ENCODE results near the gene ZFC3H1. TPM values are rescaled to one million over a fixed set of nuclear protein-coding genes. Genes with fewer than 3 reads are reported as not detected.
"Not testable (repeated sequence)": the region's sequence is repeated elsewhere in the genome, so short reads cannot be mapped to it uniquely, and the experiment has no call there.

The ZFC3H1 gene
- polyA plus RNA-seq, 6 donors from 2014 or later = 22.9 to 46.9 (median 38.3) TPM

DNA sequence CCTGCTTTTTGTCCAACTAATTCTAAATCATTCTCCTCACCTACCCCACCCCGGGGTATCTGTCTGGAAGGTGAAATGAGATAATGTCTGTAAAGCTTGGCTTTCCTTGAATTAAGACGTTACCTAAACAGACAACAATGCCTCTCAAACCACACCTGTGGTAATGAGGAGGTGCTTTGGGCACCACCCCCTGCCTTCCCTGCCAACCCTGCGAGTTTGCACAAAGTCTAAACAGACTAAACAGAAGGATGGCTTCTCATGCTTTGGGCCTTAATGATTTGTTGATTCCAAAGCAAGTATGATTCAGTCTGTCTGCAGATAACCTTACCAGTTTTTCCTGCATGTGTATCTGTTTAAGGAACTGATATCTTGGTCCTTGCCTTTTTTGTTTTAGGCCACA is 82.4 kb downstream of the ZFC3H1 start:
- peaks cover 0 to 10% (median 0%) of the 10 kb centered on the region in 3 donors for H3K27me3 Mint-ChIP-seq
- H3K4me3 Mint-ChIP-seq = no peak overlapping the region
- no peak overlapping the region for H3K27ac Mint-ChIP-seq
- no peaks in the 10 kb centered on the region for H3K4me1 Mint-ChIP-seq
- no peaks in the 10 kb centered on the region for H3K36me3 Mint-ChIP-seq
- H3K9me3 Mint-ChIP-seq = peaks cover 0 to 5% (median 0%) of the 10 kb centered on the region in 7 donors
- DNase-seq = no peak
- ATAC-seq (ENCODE audit: low read depth in 2 of 2) = no peak

DNA sequence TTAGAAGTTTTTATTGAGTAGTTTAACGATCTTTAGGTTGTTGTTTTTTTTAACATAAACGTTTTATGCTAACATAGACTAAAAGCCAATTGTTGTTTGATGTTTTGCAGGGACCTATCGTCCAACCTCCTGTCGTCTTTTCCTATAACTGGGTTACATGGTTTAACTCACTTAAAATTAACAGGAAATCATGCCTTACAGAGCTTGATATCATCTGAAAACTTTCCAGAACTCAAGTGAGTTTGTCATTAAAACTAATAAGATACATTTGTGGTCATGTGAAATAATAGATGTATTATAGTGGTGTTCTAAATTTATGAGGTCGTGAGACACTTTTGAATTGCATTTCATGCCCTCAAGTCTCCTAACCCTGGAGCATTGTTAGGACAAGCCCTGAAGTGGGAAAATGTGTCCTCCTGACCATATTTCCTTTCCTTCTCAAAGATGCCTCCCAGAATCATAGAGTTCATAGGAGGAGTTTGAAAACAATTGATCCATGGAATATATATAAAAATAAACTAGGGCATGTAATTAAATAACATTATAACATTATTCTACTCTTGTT is 84.9 kb downstream of the ZFC3H1 start:
- no peaks in the 10 kb centered on the region for H3K27me3 Mint-ChIP-seq
- DNase-seq (no peak), ATAC-seq (ENCODE audit: low read depth in 2 of 2) (no peak)
- H3K27ac Mint-ChIP-seq = no peak overlapping the region
- H3K36me3 Mint-ChIP-seq = no peaks in the 10 kb centered on the region
- H3K4me1 Mint-ChIP-seq = no peaks in the 10 kb centered on the region
- peaks cover 0 to 2% (median 0%) of the 10 kb centered on the region in 7 donors for H3K9me3 Mint-ChIP-seq
- H3K4me3 Mint-ChIP-seq = no peak overlapping the region

- peaks cover 0 to 2% (median 0%) of the 10 kb centered on the region in 7 donors for H3K9me3 Mint-ChIP-seq
These were observed 87.2 kb downstream of the ZFC3H1 start for GRCh38 chr12:71576496-71576895.

GRCh38 chr12:71569885-71570284 is 93.8 kb downstream of the ZFC3H1 start:
- not testable (repeated sequence) for H3K27me3 Mint-ChIP-seq; H3K9me3 Mint-ChIP-seq; ATAC-seq (ENCODE audit: low read depth in 2 of 2); H3K4me1 Mint-ChIP-seq; DNase-seq; H3K36me3 Mint-ChIP-seq; H3K4me3 Mint-ChIP-seq
- peak overlapping the region in 1 of 6 donors; percentile 41 for H3K27ac Mint-ChIP-seq

More at GRCh38 chr12:71576496-71576895, 87.2 kb downstream of the ZFC3H1 start:
- no peak overlapping the region for H3K4me3 Mint-ChIP-seq
- H3K27ac Mint-ChIP-seq = no peak overlapping the region
- H3K36me3 Mint-ChIP-seq = no peaks in the 10 kb centered on the region
- ATAC-seq (ENCODE audit: low read depth in 2 of 2) (no peak), DNase-seq (no peak)
- H3K27me3 Mint-ChIP-seq = no peaks in the 10 kb centered on the region
- peaks cover 0 to 4% (median 0%) of the 10 kb centered on the region in 3 donors for H3K4me1 Mint-ChIP-seq

GRCh38 chr12:71567537-71567936 is 96.1 kb downstream of the ZFC3H1 start:
- H3K27me3 Mint-ChIP-seq = peaks cover 0 to 3% (median 0%) of the 10 kb centered on the region in 3 donors
- no peak for DNase-seq
- no peaks in the 10 kb centered on the region for H3K9me3 Mint-ChIP-seq
- no peaks in the 10 kb centered on the region for H3K36me3 Mint-ChIP-seq
- no peaks in the 10 kb centered on the region for H3K4me1 Mint-ChIP-seq
- no peak for ATAC-seq (ENCODE audit: low read depth in 2 of 2)
- H3K4me3 Mint-ChIP-seq = no peak overlapping the region
- no peak overlapping the region for H3K27ac Mint-ChIP-seq

GRCh38 chr12:71566655-71567054 is 97.0 kb downstream of the ZFC3H1 start:
- Mint-ChIP-seq H3K9me3 (no peaks in the 10 kb centered on the region), H3K27ac (no peak overlapping the region), H3K4me1 (no peaks in the 10 kb centered on the region), H3K4me3 (peak overlapping the region in 1 of 8 donors; percentile 2), H3K36me3 (no peaks in the 10 kb centered on the region), H3K27me3 (peaks cover 0 to 3% (median 0%) of the 10 kb centered on the region in 3 donors)
- DNase-seq (no peak), ATAC-seq (ENCODE audit: low read depth in 2 of 2) (no peak)

DNA sequence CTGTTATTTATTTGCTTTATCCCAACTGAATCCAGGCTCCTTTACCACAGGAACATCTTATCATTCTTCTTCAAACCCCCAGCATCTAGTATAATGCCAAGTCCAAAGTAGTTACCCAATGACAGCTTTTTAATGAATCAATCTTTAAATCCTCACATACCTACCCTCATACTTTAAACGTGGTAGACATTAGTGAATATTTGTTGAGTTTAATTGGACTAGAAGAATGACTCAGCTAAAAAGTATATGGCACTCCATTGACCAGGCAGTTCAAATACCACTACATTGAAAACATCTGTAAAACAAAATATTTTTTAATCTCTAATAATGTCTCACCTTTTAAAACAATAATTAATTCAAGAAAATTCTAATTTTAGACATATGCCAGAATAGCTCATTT is 98.1 kb downstream of the ZFC3H1 start:
- no peaks in the 10 kb centered on the region for H3K4me1 Mint-ChIP-seq
- no peaks in the 10 kb centered on the region for H3K36me3 Mint-ChIP-seq
- no peaks in the 10 kb centered on the region for H3K9me3 Mint-ChIP-seq
- H3K27me3 Mint-ChIP-seq = peaks cover 0 to 3% (median 0%) of the 10 kb centered on the region in 3 donors
- ATAC-seq (ENCODE audit: low read depth in 2 of 2) (no peak), DNase-seq (no peak)
- no peak overlapping the region for H3K27ac Mint-ChIP-seq
- H3K4me3 Mint-ChIP-seq = no peak overlapping the region

- Mint-ChIP-seq H3K27ac (no peak overlapping the region), H3K36me3 (no peaks in the 10 kb centered on the region), H3K9me3 (no peaks in the 10 kb centered on the region), H3K4me1 (no peaks in the 10 kb centered on the region), H3K4me3 (no peak overlapping the region), H3K27me3 (no peaks in the 10 kb centered on the region)
- ATAC-seq (ENCODE audit: low read depth in 2 of 2) (no peak), DNase-seq (no peak)
These were observed 100.7 kb downstream of the ZFC3H1 start for GRCh38 chr12:71562676-71563595.

Other genes starting within 250 kb of the ZFC3H1 start
- gene LGR5, start 224.1 kb downstream of the ZFC3H1 start, polyA plus RNA-seq (ENCODE audit: low read depth in 6 of 6) = not detected
- gene THAP2, start 453 bp upstream of the ZFC3H1 start, polyA plus RNA-seq (ENCODE audit: low read depth in 6 of 6) = 10 to 100 TPM in 5 of 6 donors, 1 to 10 TPM in 1; 6.0 to 17.7 (median 12.2) TPM
- gene TMEM19, start 22.2 kb upstream of the ZFC3H1 start, polyA plus RNA-seq (ENCODE audit: low read depth in 6 of 6) = 100 to 1,000 TPM; 166 to 231 (median 193) TPM
- 10 to 100 TPM; 33.1 to 61.4 (median 37.1) TPM for gene RAB21, start 91.0 kb upstream of the ZFC3H1 start, polyA plus RNA-seq (ENCODE audit: low read depth in 6 of 6)
- 10 to 100 TPM; 34.0 to 46.3 (median 41.0) TPM for gene TBC1D15, start 175.9 kb upstream of the ZFC3H1 start, polyA plus RNA-seq (ENCODE audit: low read depth in 6 of 6)

Measured in naive B cell (primary cell).